Measurements from ENCODE around the gene HOXD8.

The HOXD8 gene

GRCh38 chr2:176136374-176137251 lies 7.1 kb downstream of the HOXD8 start (continued):
- TF ChIP-seq PRDM10 (tag by site-specific recombination; IDR thresholded peaks at IDR 0.05) (peak; percentile 64), ZNF324 (tag by site-specific recombination; IDR thresholded peaks at IDR 0.05) (no peak), PRDM6 (tag by site-specific recombination; IDR thresholded peaks at IDR 0.05) (peak; percentile 84), ZFP41 (tag by site-specific recombination; IDR thresholded peaks at IDR 0.05; ENCODE audit: borderline replicate concordance) (no peak), IKZF3 (tag by site-specific recombination; IDR thresholded peaks at IDR 0.05) (peak; percentile 79), KLF8 (tag by site-specific recombination; IDR thresholded peaks at IDR 0.05) (0 out of 2 replicates have a peak, but pooled peaks have one; percentile 2), HOXD13 (CRISPR knock-in tag; IDR thresholded peaks at IDR 0.05; ENCODE audit: borderline replicate concordance) (peak; percentile 51; the same call in 1 of the 2 replicates), OVOL3 (tag by site-specific recombination; IDR thresholded peaks at IDR 0.05) (no peak), MEIS1 (CRISPR knock-in tag; IDR thresholded peaks at IDR 0.05; ENCODE audit: borderline replicate concordance) (no peak), ZNF2 (tag by site-specific recombination; IDR thresholded peaks at IDR 0.05) (peak; percentile 15; the same call in 1 of the 2 replicates), ZNF248 (tag by site-specific recombination; IDR thresholded peaks at IDR 0.05) (no peak), ZNF423 (tag by site-specific recombination; IDR thresholded peaks at IDR 0.05) (no peak), GLIS2 (tag by site-specific recombination; IDR thresholded peaks at IDR 0.05) (peak; percentile 79), ZBTB26 (tag by site-specific recombination; optimal IDR thresholded peaks at IDR 0.05) (peak; percentile 37), HIC1 (tag by site-specific recombination; IDR thresholded peaks at IDR 0.05) (no peak), ZBTB20 (tag by site-specific recombination; IDR thresholded peaks at IDR 0.05) (0 out of 2 replicates have a peak, but pooled peaks have one; percentile 36)

- Histone ChIP-seq H3K9me3 (ENCODE audit: control insufficient read depth, insufficient read depth, low read depth, low read length) (no peaks in the 10 kb centered on the region), H3K4me1 (ENCODE audit: control insufficient read depth, insufficient read depth, low read length) (peaks cover 11% of the 10 kb centered on the region), H3K36me3 (ENCODE audit: control insufficient read depth in 2 of 2, insufficient read depth in 1 of 2, low read length in 2 of 2) (no peaks in the 10 kb centered on the region), H3K4me3 (ENCODE audit: low read depth, low read length) (peak overlapping the region; percentile 72), H3K27ac (ENCODE audit: extremely low read depth, low read depth, low read length) (peak overlapping the region; percentile 98)
- ChIA-PET CTCF (interaction anchor here (0.6 to 2.7 kb wide), 6 partner anchors 10 to 1011 kb away, joined by 3 to 12 read pairs (median 3); no protein-coding TSS in a partner anchor), POLR2A (interaction anchor here (0.9 to 1.6 kb wide), 3 partner anchors 14 to 318 kb away, joined by 3 to 10 read pairs (median 3); partner anchors contain the start of gene HOXD4)
- TF ChIP-seq ZNF549 (tag by site-specific recombination; IDR thresholded peaks at IDR 0.05) (no peak), ZBTB26 (tag by site-specific recombination; optimal IDR thresholded peaks at IDR 0.05) (no peak), SCRT2 (tag by site-specific recombination; IDR thresholded peaks at IDR 0.05) (peak; percentile 98), SETDB1 (IDR thresholded peaks at IDR 0.05; ENCODE audit: insufficient read length, low read length) (no peak), ZNF544 (tag by site-specific recombination; IDR thresholded peaks at IDR 0.05) (no peak), SCRT1 (tag by site-specific recombination; IDR thresholded peaks at IDR 0.05; ENCODE audit: borderline replicate concordance) (peak; percentile 89), GLIS1 (tag by site-specific recombination; IDR thresholded peaks at IDR 0.05) (peak; percentile 81), ZNF341 (tag by site-specific recombination; IDR thresholded peaks at IDR 0.05; ENCODE audit: low read depth) (no peak), ZBTB48 (tag by site-specific recombination; IDR thresholded peaks at IDR 0.05) (0 out of 2 replicates have a peak, but pooled peaks have one; percentile 6), ZNF610 (tag by site-specific recombination; IDR thresholded peaks at IDR 0.05; ENCODE audit: borderline replicate concordance) (no peak), ZNF629 (tag by site-specific recombination; IDR thresholded peaks at IDR 0.05) (no peak)
Measured at GRCh38 chr2:176137252-176137580, 7.7 kb downstream of the HOXD8 start.
